Heart left ventricle (tissue), 13 donors: ENCODE measurements around the gene HOXA9.

ENCODE experiments used
- CTCF ChIP-seq, 12 donors: fragments of 200-600 bp; sonication (generic) in 4 of 12; IDR thresholded peaks; one replicate each; pipeline versions ENCODE4 v1.5.0 to v1.8.0; 2018 to 2022; ENCODE audit warnings: antibody characterized with exemption in 12 of 12, mild to moderate bottlenecking in 5 of 12
- POLR2A ChIP-seq, 2 donors: fragments of 450-650 bp; IDR thresholded peaks; one replicate each; pipeline ENCODE4 v1.6.1; 2017; ENCODE audit warnings: antibody characterized with exemption in 2 of 2, mild to moderate bottlenecking in 2 of 2, moderate library complexity in 2 of 2
- donor health status: ischemic (EF 13 %, LVEDD 7.1; RV severe dilation, severe dysfunction).
- donor health status: DM: no; HTN: yes; CAD: no.
- donor health status: DM: no; HTN: no; CAD: no.
- donor health status: ischemic (EF 25% LVEDD 6.9; RV normal size, moderate dysfunction).
- donor health status: ischemic (EF 25% LVEDD 5.7; RV mildly dilated, moderate dysfunction).
- donor health status: ischemic (EF 35%, LVEDD 5.7; RV mildly dilated, moderate dysfunction).
- donor health status: nonischemic (EF 11% LVEDD 7.7; RV severe dilation, severe dysfunction).
- donor health status: DM: yes; HTN: yes; CAD: no.
- donor health status: PGD.
- donor health status: ischemic (EF 29% LVEDD 5.4; RV normal size, mild dysfunction).
- donor health status: nonischemic (EF 23%, LVEDD 6.1; RV moderate dilation, normal function).

GRCh38 chr7:27157702-27158431, 7.5 kb downstream of the HOXA9 start:
- TF ChIP-seq CTCF (IDR thresholded peaks at IDR 0.05) (no peak), POLR2A (IDR thresholded peaks at IDR 0.05) (no peak)
